ENCODE data around the gene CXCL3.

CXCL3 gene

GRCh38 chr4:74012130-74012529 lies 26.4 kb downstream of the CXCL3 start:
- DNase-seq, result no peak

DNA sequence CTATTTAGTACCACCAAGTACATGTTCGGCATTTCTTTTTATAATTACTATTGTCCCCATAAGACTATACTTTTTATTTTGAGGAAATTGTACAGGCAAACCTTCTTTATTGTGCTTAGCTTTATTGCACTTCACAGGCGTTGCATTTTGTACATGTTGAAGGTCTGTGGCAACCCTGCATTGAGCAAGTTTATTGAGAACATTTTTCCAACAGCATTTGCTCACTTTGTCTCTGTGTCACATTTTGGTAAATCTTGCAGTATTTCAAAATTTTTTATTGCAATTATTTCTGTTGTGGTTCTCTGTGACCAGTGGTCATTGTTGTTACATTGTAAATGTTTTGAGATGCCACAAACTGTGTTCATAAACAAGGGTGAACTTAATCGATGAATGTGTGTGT lies 29.2 kb downstream of the CXCL3 start:
- DNase-seq, result no peak

DNA sequence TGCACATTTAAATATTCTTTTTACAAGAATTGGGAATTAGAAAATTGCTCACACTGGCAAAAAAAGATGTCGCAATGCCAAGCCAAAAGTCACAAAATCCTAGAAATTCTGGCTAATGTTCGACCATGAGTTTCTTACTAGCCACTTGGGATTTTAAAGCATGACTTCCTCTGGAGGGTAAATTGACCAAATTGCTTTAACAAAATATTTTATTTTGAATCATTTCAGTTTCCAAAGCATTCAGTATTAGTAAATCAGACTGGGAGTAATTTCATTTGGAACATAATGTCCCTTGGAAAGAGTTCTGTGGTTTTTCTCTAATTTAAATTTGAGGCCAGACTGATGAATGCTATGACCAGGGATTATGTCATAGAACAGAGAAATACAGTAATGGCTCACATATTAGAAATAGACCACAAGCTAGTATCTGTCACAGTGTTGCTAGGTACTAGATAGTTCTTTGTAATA lies 32.4 kb downstream of the CXCL3 start:
- no peak for DNase-seq

- no peak for DNase-seq
These were observed 33.0 kb downstream of the CXCL3 start for GRCh38 chr4:74005528-74005927.

DNA sequence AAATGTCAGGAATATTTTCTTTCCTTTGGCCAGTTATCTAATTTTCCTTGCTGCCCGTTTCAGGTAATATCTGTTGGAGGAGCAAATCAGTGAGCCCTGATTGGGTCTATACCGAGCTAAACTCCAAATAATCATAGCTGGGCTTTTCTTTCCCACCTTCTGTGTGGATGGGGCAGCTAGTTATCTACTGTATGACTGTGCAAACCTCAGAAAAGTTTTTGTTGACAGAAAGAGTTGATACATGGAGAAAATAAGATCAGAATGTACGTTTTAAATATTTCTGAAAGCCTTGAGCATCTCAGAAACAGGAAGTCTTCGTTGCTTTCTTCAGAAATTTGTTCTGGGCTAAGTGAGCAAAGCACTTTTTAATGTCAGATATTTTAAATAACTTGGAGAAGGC lies 33.8 kb downstream of the CXCL3 start:
- DNase-seq, result no peak

DNA sequence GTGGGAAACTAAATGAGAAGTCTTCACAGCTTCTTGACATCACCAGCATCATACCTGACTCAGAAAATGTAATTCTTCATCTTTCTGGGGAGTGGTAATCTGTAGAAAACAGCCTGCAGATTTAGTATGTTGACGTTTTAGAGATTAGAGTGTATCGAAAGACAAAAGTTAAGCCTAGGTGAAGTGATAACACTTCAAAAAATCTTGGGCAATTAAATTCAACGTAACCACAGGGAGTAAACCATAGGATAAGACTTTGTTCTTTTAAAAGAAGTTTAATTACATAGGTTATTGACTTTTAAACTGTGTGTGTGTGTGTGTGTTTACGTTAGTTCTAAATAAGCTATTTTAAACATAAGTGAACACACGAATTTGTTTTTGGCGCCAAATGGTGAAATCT lies 38.2 kb downstream of the CXCL3 start:
- no peak for DNase-seq

DNA sequence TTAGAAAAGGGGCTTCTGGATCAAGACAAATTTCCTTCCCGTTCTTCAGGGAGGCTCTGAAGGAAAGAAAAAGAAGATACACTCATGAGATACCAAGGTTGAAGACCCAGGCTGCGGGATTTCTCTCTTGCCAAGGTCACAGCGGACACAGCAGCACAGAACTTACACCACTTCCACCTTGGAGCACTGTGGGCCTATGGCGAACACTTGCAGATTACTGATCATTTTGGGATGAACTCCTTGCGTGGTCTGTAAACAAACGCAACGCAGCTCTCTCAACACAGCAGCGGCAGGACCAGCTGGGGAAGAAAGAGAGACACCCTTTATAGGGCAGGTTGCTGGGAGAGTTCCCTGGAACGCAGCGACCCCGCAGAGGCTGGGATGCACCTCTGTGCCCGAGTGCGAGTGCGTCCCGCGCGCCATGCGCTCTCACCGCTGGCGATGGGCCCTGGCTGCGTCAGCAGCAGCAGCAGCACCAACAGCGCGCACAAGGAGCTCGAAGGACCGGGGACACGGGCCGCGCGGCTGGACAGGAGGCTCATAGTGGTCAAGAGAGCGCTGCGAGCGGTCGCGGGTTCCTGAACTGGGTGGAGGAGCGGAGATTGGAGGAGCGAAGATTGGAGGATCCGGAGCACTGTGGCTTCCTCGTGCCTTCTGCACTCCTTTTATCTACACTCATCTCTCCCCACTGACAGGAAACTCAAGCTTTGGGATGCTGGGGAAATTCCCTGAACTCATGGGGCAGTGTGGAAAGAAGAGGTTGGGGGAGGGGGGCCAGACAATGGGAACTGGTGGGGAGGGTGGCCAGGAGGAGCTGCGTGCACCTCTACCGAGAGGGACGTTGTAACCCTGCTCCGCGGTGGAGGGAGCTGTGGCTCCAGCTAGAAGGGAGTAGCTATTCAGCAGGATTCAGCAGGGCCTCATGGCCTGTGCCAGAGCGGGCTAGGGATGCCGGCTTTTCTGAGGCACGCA lies 40.2 kb downstream of the CXCL3 start, which contains the start of gene CXCL5:
Gene CXCL5 (minus strand): TSS at position 638 of the 972 bp plus-strand sequence. CDS start 96 bp downstream, at position 542.
- no peak for DNase-seq

GRCh38 chr4:73992050-73992449 lies 46.4 kb downstream of the CXCL3 start:
- no peak for DNase-seq

GRCh38 chr4:73991742-73992000 lies 46.8 kb downstream of the CXCL3 start:
- no peak for DNase-seq

DNA sequence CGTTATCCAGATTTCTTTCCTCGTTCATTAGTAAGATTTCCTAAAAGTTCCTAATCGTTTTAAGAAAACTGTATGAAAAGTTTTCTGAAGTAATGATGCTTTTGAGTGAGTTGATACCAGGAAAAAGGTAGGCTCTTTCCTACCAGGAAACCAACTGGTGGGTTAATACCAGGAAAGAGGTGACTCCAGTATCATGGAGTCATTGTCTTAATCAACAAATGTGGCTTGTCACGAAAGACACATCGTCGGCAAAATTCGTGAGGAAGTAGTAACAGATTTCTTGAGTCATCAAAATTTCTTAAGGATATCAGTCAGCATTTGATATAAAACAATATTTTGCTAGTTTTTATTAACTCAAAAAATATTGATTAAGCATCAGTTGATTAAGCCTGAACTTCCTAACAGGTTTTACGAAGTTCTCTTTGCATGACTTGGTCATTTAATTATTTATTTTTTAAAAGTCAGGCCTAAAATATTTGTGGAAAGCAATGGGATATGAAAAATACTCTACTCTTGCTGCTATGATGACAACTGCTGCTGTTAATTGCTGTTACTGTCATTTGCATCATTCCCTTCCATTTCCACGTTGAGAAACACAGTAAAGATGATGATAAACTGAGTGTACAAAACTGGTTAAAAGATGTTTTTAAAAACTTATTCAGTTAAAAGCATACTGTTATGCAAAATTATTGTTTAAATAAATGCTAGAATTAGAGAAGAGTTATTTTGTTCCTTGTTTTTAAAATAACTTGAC lies 47.3 kb downstream of the CXCL3 start:
- no peak for DNase-seq

GRCh38 chr4:73989928-73990327 lies 48.6 kb downstream of the CXCL3 start:
- DNase-seq, result no peak

- no peak for DNase-seq
These were observed 49.5 kb downstream of the CXCL3 start for GRCh38 chr4:73989031-73989430.

DNA sequence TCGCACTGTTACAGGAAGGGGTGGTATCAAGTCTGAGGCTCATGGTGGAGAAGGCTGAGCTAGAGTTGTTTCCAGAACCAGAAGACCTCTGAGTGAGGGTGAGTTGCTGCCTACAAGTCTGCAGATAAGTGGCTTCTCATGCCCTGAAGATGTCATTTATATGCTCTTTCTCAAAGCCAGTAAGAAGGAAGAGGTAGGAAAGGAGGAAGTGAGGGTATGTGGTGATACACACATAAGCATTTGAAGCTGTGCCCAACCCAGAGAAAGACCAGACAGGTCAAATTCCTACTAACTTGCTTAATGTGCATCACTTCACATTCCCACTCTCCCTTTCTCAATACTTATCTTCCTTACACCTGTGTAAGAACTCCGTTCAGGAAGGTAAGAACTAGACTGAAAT lies 50.4 kb downstream of the CXCL3 start, which contains the start of gene PPBP:
Gene PPBP (minus strand): TSS at position 130 of the 400 bp plus-strand sequence. CDS start 87 bp downstream, at position 43.
- DNase-seq, result no peak

Data from NCI-H510A treated with DMSO at 0.1 percent for 48 hours (cell line).